Keratinocyte (primary cell): ENCODE measurements around the gene DNAH11. TPM values are rescaled to one million over a fixed set of nuclear protein-coding genes. Genes with fewer than 3 reads are reported as not detected.

Source experiments
- DNase-seq: peaks from one replicate; pipeline ENCODE4 v3.0.0-alpha.2; 2011; ENCODE audit warnings: low read depth, missing footprints, low spot score
- FAIRE-seq: peaks from 2 replicates; lab custom pipeline; 2011; peaks lifted over from hg19 to GRCh38; lab: Jason Lieb, UNC
- H2AFZ ChIP-seq: 2 replicates; pipeline ENCODE4 v1.6.0; 2012; ENCODE audit warnings: low read length, control low read depth, inconsistent platforms; ENCODE audit not compliant: control insufficient read depth
- H3K27ac ChIP-seq: 2 replicates; pipeline ENCODE4 v1.5.1; 2011; ENCODE audit warnings: low read length; ENCODE audit not compliant: control insufficient read depth, insufficient read depth
- H3K27me3 ChIP-seq: 3 replicates; pipeline ENCODE4 v1.6.0; 2011; ENCODE audit warnings: low read length; ENCODE audit not compliant: control insufficient read depth, insufficient read depth; ENCODE audit errors: extremely low read depth
- H3K36me3 ChIP-seq, 2 experiments: 2 replicates in 1 of 2; 3 replicates in 1 of 2; pipeline ENCODE4 v1.5.1; 2011; ENCODE audit warnings: low read length in 2 of 2, mild to moderate bottlenecking in 1 of 2; ENCODE audit not compliant: control insufficient read depth in 2 of 2, insufficient read depth in 2 of 2; ENCODE audit errors: extremely low read depth in 1 of 2
- H3K4me1 ChIP-seq: 3 replicates; pipeline ENCODE4 v1.5.1; 2011; ENCODE audit warnings: low read length; ENCODE audit not compliant: control insufficient read depth, insufficient read depth; ENCODE audit errors: extremely low read depth
- H3K4me2 ChIP-seq: 3 replicates; pipeline ENCODE4 v1.6.0; 2011; ENCODE audit warnings: low read depth, low read length; ENCODE audit not compliant: control insufficient read depth, insufficient read depth; ENCODE audit errors: extremely low read depth
- H3K4me3 ChIP-seq, 3 experiments: fragments of 200-600 bp in 1 of 3; sonication (generic) in 1 of 3; 2 replicates in 2 of 3; 3 replicates in 1 of 3; pipeline ENCODE4 v1.5.1; 2011 to 2016; ENCODE audit warnings: low read length in 3 of 3, mild to moderate bottlenecking in 3 of 3, control low read depth in 2 of 3, inconsistent platforms in 1 of 3, low read depth in 1 of 3, mixed read lengths in 1 of 3, mixed run types in 1 of 3, moderate library complexity in 1 of 3; ENCODE audit not compliant: control insufficient read depth in 2 of 3, insufficient read depth in 2 of 3; ENCODE audit errors: extremely low read depth in 1 of 3
- H3K79me2 ChIP-seq: 2 replicates; pipeline ENCODE4 v1.6.0; 2012; ENCODE audit warnings: low read length; ENCODE audit not compliant: control insufficient read depth, insufficient read depth
- H3K9ac ChIP-seq: 3 replicates; pipeline ENCODE4 v1.6.0; 2011; ENCODE audit warnings: low read length; ENCODE audit not compliant: control insufficient read depth, insufficient read depth; ENCODE audit errors: extremely low read depth
- H3K9me1 ChIP-seq: 3 replicates; pipeline ENCODE4 v1.6.0; 2011; ENCODE audit warnings: low read length; ENCODE audit not compliant: control insufficient read depth, insufficient read depth; ENCODE audit errors: extremely low read depth
- H3K9me3 ChIP-seq: 2 replicates; pipeline ENCODE4 v1.5.1; 2012; ENCODE audit warnings: low read depth, low read length; ENCODE audit not compliant: control insufficient read depth
- H4K20me1 ChIP-seq: 3 replicates; pipeline ENCODE4 v1.6.0; 2011; ENCODE audit warnings: low read length; ENCODE audit not compliant: control insufficient read depth, insufficient read depth; ENCODE audit errors: extremely low read depth
- CTCF ChIP-seq, 3 experiments: IDR thresholded peaks in 1 of 3; conservative IDR thresholded peaks in 1 of 3; optimal IDR thresholded peaks in 1 of 3; 2 replicates in 2 of 3; 3 replicates in 1 of 3; pipeline versions ENCODE3 to v1.5.1; 2011; ENCODE audit warnings: low read length in 3 of 3, mild to moderate bottlenecking in 3 of 3, moderate library complexity in 2 of 3, control low read depth in 1 of 3, inconsistent platforms in 1 of 3; ENCODE audit not compliant: insufficient read depth in 2 of 3; ENCODE audit errors: extremely low read depth in 1 of 3
- EZH2 ChIP-seq: IDR thresholded peaks from one replicate; pipeline ENCODE4 v1.6.1; 2012; ENCODE audit warnings: inconsistent platforms, mild to moderate bottlenecking, low read length, moderate library complexity
- dilution Hi-C: fragments of 300-500 bp; cut with MboI; formaldehyde crosslinking; loops from one replicate; pipeline ENCODE4 v1.7.0; 2020; ENCODE audit warnings: low sequenced_read_pairs; ENCODE audit not compliant: extremely low pct_ligation_motif_present
- polyA plus RNA-seq, 5 experiments: library from polyadenylated mRNA; depleted of rRNA in 3 of 5; stranded (reverse) in 3 of 5; stranded (forward) in 1 of 5; unstranded in 1 of 5; fragments of >200 nt; gene quantifications; 1 replicate in 1 of 5; 2 replicates in 3 of 5; 3 replicates in 1 of 5; pipeline versions ENCODE4 v1.2.1 to v1.2.3, GENCODE V29; 2011 to 2012; ENCODE audit warnings: missing spikeins in 2 of 5, low read depth in 1 of 5, low replicate concordance in 1 of 5

Gene DNAH11
- polyA plus RNA-seq, 1 donor (not counting 4 experiments of a cell fraction or from before 2014, with no cell fraction given): 0.21 TPM

DNA sequence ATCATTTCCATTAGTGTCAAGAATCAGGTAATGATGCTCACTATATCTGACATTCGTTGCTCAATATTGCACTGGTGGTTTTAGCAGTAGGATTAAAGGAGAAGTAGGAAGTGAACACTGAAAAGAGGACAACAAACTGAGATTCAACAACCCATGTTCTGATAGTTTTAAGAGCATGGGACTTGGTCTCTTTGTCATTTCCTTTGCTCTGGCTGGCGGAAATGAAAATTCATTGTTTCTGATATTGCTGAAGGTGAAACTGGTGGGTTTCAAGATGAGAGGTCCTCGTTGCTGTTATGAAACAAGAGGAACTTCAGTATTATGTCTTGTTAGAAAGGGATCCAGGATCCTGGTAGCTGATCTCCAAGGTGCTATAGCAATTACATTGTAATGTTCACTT is 129.0 kb downstream of the DNAH11 start:
- Histone ChIP-seq H3K4me3 (no peak overlapping the region), H3K4me2 (no peak overlapping the region), H3K27me3 (no peaks in the 10 kb centered on the region), H3K9ac (no peak overlapping the region), H3K9me3 (no peaks in the 10 kb centered on the region), H3K36me3 (no peaks in the 10 kb centered on the region), H3K79me2 (no peaks in the 10 kb centered on the region), H3K9me1 (no peaks in the 10 kb centered on the region), H4K20me1 (no peaks in the 10 kb centered on the region), H2AFZ (no peak overlapping the region), H3K27ac (no peak overlapping the region), H3K4me1 (no peaks in the 10 kb centered on the region)
- dilution Hi-C loops: no loop called here
- no peak for FAIRE-seq
- DNase-seq: no peak
- TF ChIP-seq CTCF (optimal IDR thresholded peaks at IDR 0.05 in 1 of 3, IDR thresholded peaks at IDR 0.05 in 1 of 3, conservative IDR thresholded peaks at IDR 0.05 in 1 of 3; ENCODE audit: extremely low read depth in 1 of 3, insufficient read depth in 2 of 3, low read length in 3 of 3) (no peak), EZH2 (no peak)

DNA sequence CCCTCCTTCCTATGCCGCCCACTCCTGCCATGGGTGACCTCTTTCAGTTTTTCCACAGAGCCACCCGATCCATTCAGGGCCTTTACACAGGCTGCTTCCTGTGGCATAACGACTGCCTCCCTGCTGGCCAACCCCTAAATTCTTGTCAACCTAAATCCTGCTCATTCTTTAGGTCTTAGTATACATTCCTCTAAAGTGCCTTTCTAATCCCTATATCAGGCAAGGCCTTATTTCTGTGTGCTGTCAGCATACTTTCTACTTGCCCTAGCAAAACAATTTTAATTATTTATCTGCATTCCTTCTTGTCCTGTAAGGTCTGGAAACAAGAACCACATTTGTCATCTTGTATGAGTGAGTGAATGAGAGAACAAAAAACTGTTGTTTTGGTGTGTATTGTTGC is 132.4 kb downstream of the DNAH11 start:
- dilution Hi-C loops: no loop called here
- Histone ChIP-seq H3K4me1 (no peaks in the 10 kb centered on the region), H3K27ac (no peak overlapping the region), H3K27me3 (no peaks in the 10 kb centered on the region), H3K9me3 (no peaks in the 10 kb centered on the region), H3K4me3 (no peak overlapping the region), H2AFZ (no peak overlapping the region), H3K36me3 (no peaks in the 10 kb centered on the region), H3K4me2 (no peak overlapping the region), H4K20me1 (no peaks in the 10 kb centered on the region), H3K9me1 (no peaks in the 10 kb centered on the region), H3K79me2 (no peaks in the 10 kb centered on the region), H3K9ac (no peak overlapping the region)
- no peak for TF ChIP-seq EZH2
- no peak for TF ChIP-seq CTCF (optimal IDR thresholded peaks at IDR 0.05 in 1 of 3, IDR thresholded peaks at IDR 0.05 in 1 of 3, conservative IDR thresholded peaks at IDR 0.05 in 1 of 3; ENCODE audit: extremely low read depth in 1 of 3, insufficient read depth in 2 of 3, low read length in 3 of 3)
- DNase-seq (no peak), FAIRE-seq (no peak)
